Osteoblast (primary cell): ENCODE results near the gene PDE4B. TPM values are rescaled to one million over a fixed set of nuclear protein-coding genes. Genes with fewer than 3 reads are reported as not detected.

Experiments
- DNase-seq: peaks from one replicate; pipeline ENCODE4 v3.0.0; 2011; ENCODE audit warnings: low spot score, mixed read lengths; ENCODE audit not compliant: insufficient read length; ENCODE audit errors: missing footprints
- H2AFZ ChIP-seq: 2 replicates; pipeline ENCODE4 v1.6.0; 2011; ENCODE audit warnings: mild to moderate bottlenecking, low read length
- H3K27ac ChIP-seq: 2 replicates; pipeline ENCODE4 v1.5.1; 2011; ENCODE audit warnings: mild to moderate bottlenecking, low read depth, low read length, moderate library complexity
- H3K27me3 ChIP-seq: 2 replicates; pipeline ENCODE4 v1.6.0; 2012; ENCODE audit warnings: mild to moderate bottlenecking, control low read depth, inconsistent platforms, low read length, moderate library complexity; ENCODE audit not compliant: insufficient read depth
- H3K36me3 ChIP-seq: 2 replicates; pipeline ENCODE4 v1.5.1; 2011; ENCODE audit warnings: mild to moderate bottlenecking, low read length, control low read depth, moderate library complexity; ENCODE audit not compliant: insufficient read depth
- H3K4me1 ChIP-seq: 2 replicates; pipeline ENCODE4 v1.5.1; 2011; ENCODE audit warnings: mild to moderate bottlenecking, low read length, control low read depth, moderate library complexity; ENCODE audit not compliant: insufficient read depth
- H3K4me2 ChIP-seq: 2 replicates; pipeline ENCODE4 v1.6.0; 2011; ENCODE audit warnings: mild to moderate bottlenecking, low read length; ENCODE audit not compliant: insufficient read depth
- H3K4me3 ChIP-seq: fragments of 200-600 bp; sonication (generic); 3 replicates; pipeline ENCODE4 v1.5.1; 2012; ENCODE audit warnings: mild to moderate bottlenecking, low read length, inconsistent platforms; ENCODE audit not compliant: insufficient read depth
- H3K79me2 ChIP-seq: 2 replicates; pipeline ENCODE4 v1.6.0; 2012; ENCODE audit warnings: mild to moderate bottlenecking, low read length, control low read depth, inconsistent platforms; ENCODE audit not compliant: insufficient read depth
- H3K9me3 ChIP-seq: 2 replicates; pipeline ENCODE4 v1.5.1; 2011; ENCODE audit warnings: low read depth, low read length, control low read depth
- H4K20me1 ChIP-seq: 2 replicates; pipeline ENCODE4 v1.6.0; 2012; ENCODE audit warnings: mild to moderate bottlenecking, low read length, control low read depth; ENCODE audit not compliant: insufficient read depth
- CTCF ChIP-seq: IDR thresholded peaks from 2 replicates; pipeline ENCODE4 v1.5.1; 2011; ENCODE audit warnings: mild to moderate bottlenecking, low read depth, low read length, moderate library complexity; ENCODE audit errors: extremely low read depth
- total RNA-seq: library from RNA; depleted of rRNA; stranded (reverse); fragments of >200 nt; gene quantifications from 2 replicates; pipeline ENCODE4 v1.2.3, GENCODE V29; 2012

PDE4B gene
- total RNA-seq, 1 donor, result 21.4 TPM

GRCh38 chr1:66211521-66211920 is 418.8 kb downstream of the PDE4B start:
- Histone ChIP-seq H4K20me1 (peaks cover 2% of the 10 kb centered on the region), H3K4me1 (peaks cover 13% of the 10 kb centered on the region), H3K9me3 (no peaks in the 10 kb centered on the region), H3K27me3 (no peaks in the 10 kb centered on the region), H3K36me3 (no peaks in the 10 kb centered on the region), H3K79me2 (no peaks in the 10 kb centered on the region), H3K4me3 (no peak overlapping the region), H2AFZ (no peak overlapping the region), H3K27ac (no peak overlapping the region), H3K4me2 (no peak overlapping the region)
- no peak for TF ChIP-seq CTCF
- DNase-seq, result no peak

GRCh38 chr1:66213491-66213890 is 420.8 kb downstream of the PDE4B start:
- Histone ChIP-seq H3K4me1 (peaks cover 12% of the 10 kb centered on the region), H3K9me3 (no peaks in the 10 kb centered on the region), H3K4me2 (no peak overlapping the region), H3K79me2 (no peaks in the 10 kb centered on the region), H3K4me3 (no peak overlapping the region), H3K27me3 (no peaks in the 10 kb centered on the region), H3K27ac (no peak overlapping the region), H2AFZ (no peak overlapping the region), H4K20me1 (no peaks in the 10 kb centered on the region), H3K36me3 (no peaks in the 10 kb centered on the region)
- DNase-seq, result no peak
- no peak for TF ChIP-seq CTCF

GRCh38 chr1:66214901-66215300 is 422.2 kb downstream of the PDE4B start:
- no peaks in the 10 kb centered on the region for H3K27me3 ChIP-seq
- H4K20me1 ChIP-seq, result no peaks in the 10 kb centered on the region
- TF ChIP-seq CTCF, result no peak
- H3K9me3 ChIP-seq, result no peaks in the 10 kb centered on the region
- no peak overlapping the region for H2AFZ ChIP-seq
- H3K4me3 ChIP-seq, result no peak overlapping the region
- H3K36me3 ChIP-seq, result no peaks in the 10 kb centered on the region
- no peak overlapping the region for H3K27ac ChIP-seq
- H3K4me1 ChIP-seq, result peaks cover 12% of the 10 kb centered on the region
- H3K79me2 ChIP-seq, result no peaks in the 10 kb centered on the region
- no peak for DNase-seq
- H3K4me2 ChIP-seq, result no peak overlapping the region

GRCh38 chr1:66217021-66217420 is 424.3 kb downstream of the PDE4B start:
- H2AFZ ChIP-seq, result no peak overlapping the region
- no peaks in the 10 kb centered on the region for H3K36me3 ChIP-seq
- H3K9me3 ChIP-seq, result no peaks in the 10 kb centered on the region
- peak overlapping the region; percentile 31 for H3K27ac ChIP-seq
- no peaks in the 10 kb centered on the region for H3K79me2 ChIP-seq
- H4K20me1 ChIP-seq, result no peaks in the 10 kb centered on the region
- DNase-seq, result peak; percentile 69
- H3K27me3 ChIP-seq, result no peaks in the 10 kb centered on the region
- no peak overlapping the region for H3K4me3 ChIP-seq
- no peak for TF ChIP-seq CTCF
- H3K4me2 ChIP-seq, result peak overlapping the region; percentile 0
- peaks cover 12% of the 10 kb centered on the region for H3K4me1 ChIP-seq
